GM04504 (cell line): Measurements from ENCODE around the gene PSPN.
"Not testable (repeated sequence)": the region's sequence is repeated elsewhere in the genome, so short reads cannot be mapped to it uniquely, and the experiment has no call there.

ENCODE experiments used
- DNase-seq: peaks from one replicate; pipeline ENCODE4 v3.0.0-alpha.2; 2012; ENCODE audit warnings: low read depth

Gene PSPN

DNA sequence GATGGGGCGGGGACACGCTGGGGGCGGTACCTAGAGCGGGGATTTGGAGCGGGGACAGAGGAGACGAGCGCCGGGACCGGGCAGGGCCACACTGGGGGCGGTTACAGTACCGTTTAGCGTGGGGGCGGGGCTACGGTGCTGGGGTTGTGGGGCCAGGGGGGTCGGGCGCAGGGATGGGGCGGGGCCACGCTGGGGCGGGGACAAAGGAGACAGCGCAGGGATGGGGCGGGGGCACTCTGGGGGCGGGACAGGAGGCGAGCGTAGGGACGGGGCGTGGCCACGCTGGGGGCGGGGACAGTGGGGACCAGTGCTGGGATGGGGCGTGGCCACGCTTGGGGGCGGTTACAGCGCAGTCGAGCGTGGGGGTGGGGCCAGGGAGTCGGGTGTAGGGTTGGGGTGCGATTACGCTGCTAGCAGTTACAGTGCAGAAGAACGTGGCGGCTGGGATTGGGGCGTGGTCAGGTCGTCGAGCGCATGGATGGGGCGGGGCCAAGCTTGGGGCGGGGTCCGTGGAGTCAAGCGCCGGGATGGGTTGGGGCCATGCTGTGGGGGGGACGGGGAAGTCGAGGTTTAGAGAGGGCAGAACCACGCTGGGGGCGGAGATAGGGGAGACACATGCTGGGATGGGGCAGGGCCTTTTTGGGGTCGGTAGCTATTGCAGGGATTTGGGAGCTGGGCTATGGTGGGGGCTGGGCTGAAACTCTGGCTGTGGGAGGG, 2.5 kb downstream of the PSPN start:
- DNase-seq, result peak; percentile 95

DNA sequence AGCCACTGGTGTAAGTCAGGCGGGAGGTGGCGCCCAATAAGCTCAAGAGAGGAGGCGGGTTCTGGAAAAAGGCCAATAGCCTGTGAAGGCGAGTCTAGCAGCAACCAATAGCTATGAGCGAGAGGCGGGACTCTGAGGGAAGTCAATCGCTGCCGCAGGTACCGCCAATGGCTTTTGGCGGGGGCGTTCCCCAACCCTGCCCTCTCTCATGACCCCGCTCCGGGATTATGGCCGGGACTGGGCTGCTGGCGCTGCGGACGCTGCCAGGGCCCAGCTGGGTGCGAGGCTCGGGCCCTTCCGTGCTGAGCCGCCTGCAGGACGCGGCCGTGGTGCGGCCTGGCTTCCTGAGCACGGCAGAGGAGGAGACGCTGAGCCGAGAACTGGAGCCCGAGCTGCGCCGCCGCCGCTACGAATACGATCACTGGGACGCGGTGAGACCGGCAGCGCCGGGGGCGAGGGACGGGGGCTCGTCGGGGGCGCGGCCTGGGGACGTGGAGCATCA, 3.1 kb downstream of the PSPN start, which contains the start of gene ALKBH7:
ALKBH7 (plus strand) TSS at position 201 of the 502 bp plus-strand sequence; CDS start at position 228, 27 bp downstream.
- peak; percentile 100 for DNase-seq

DNA sequence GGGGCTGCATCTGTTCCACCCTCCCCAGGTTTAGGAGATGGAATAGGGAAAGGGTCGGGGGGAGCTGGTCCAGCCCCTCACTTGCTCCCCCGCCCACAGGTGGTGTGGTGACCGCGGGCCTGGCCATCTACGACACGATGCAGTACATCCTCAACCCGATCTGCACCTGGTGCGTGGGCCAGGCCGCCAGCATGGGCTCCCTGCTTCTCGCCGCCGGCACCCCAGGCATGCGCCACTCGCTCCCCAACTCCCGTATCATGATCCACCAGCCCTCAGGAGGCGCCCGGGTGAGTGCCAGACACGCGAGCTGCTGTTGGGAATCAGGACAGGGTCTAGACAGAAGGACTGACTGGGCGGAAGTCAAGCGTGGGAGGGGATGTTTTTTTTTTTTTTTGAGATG, 11.4 kb downstream of the PSPN start:
- DNase-seq, result no peak

DNA sequence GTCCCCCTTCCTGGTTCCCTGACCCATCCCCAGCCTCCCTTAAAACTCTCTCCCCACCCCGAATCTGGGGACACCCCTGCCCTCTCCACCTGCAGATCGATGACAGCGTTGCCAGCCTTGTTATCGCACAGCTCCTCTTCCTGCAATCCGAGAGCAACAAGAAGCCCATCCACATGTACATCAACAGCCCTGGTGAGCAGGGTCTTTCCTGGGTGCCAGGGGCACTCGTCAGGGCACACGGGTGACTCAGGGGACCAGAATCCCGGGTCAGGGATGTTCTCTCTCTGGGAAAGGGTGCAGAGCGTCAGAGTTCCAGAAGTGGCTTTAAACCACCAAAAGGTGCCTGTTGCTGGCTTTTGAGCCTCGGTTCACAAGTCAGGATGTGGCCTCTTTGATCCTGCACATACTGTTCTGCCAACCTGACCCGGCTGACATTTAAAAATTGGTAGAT, 13.4 kb downstream of the PSPN start:
- DNase-seq, result no peak

DNA sequence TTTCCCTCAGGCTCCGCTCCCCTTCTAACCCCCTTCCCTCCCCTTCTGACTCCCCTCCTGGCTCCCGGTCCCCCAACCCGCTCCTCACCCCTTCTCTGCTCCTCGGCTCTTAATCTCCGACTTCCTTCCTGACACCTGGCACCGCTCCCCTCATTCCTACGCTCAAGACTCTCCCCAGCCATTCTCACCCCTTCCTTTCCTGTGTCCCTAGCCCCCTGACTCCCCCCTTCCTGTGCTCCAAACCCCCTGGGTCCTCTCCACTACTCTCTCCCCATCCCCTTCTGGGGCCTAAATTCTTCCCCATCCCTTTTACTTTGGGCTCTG, 13.7 kb downstream of the PSPN start:
- DNase-seq, result no peak

DNA sequence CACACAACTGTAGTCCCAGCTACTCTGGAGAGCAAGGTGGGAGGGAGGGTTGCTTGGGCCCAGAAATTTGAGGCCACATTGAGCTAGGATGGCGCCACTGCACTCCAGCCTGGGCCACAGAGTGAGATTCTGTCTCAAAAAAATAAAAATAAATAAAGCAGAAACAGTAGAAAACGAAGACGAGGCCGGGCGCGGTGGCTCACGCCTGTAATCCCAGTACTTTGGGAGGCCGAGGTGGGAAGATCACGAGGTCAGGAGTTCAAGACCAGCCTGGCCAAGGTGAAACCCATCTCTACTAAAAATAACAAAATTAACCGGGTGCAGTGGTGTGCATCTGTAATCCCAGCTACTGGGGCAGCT, 14.9 kb downstream of the PSPN start:
- not testable (repeated sequence) for DNase-seq

DNA sequence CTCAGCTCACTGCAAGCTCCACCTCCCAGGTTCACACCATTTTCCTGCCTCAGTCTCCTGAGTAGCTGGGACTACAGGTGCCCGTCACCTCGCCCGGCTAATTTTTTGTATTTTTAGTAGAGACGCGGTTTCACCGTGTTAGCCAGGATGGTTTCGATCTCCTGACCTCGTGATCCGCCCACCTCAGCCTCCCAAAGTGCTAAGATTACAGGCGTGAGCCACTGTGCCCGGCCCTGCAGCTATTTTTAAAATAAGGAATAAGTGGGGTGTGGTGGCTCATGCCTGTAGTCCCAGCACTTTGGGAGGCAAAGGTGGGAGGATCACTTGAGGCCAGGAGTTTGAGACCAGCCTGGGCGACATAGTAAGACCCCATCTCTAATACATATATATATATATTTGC, 15.3 kb downstream of the PSPN start:
- not testable (repeated sequence) for DNase-seq

DNA sequence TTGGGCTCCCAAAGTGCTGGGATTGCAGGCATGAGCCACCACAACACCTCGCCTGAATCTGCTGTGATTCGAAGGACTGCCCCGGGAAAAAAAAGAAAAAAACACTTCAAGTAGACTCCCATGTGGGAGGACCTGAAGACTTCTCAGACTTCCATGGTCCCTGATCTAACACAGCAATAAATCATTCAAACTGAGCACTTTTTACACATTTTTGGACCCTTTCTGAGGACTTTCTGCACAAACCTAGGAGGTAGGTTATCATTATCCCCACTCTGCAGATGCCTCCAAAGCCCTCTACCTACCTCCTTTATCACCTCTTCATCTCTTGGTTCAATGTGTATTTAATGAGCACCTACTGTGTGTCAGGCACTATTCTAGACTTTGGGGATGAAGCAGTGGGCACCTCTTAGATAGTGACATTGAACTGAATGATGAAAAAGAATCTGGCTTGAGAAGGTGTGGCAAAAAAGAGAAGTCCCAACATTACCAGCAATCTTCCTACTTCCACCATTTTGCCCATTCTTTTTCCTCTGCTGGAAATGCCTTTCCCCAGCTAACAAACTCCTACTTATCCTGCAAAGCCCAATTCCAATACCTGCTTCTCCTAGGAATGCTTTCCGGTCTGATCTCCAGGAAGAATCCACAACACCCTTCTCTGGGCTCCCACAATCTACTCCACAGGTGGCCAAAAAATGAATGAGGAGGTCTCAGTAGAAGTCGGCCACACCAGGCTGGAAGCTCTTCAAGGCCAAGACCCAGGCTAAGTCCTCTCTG, 16.0 kb downstream of the PSPN start:
- no peak for DNase-seq

DNA sequence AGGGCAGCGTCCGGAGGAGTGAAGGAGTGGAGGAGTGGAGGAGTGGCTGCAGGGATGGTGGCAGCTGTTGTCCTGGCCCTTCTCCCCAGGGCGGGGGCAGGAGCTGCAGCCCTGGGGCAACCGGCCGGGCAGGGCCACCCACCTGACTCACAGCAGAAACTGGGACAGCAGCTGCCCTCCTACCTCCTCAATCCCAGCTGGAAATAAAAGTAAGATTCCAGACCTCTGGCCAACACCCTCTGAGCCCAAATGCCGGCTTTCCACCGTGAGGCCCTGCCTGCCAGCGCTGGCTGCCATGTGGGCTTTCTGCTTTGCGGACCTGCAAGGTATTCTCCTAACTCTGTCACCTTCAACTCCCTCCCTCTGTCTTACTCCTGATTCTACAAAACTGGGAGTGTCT, 17.7 kb downstream of the PSPN start:
- DNase-seq, result no peak

DNA sequence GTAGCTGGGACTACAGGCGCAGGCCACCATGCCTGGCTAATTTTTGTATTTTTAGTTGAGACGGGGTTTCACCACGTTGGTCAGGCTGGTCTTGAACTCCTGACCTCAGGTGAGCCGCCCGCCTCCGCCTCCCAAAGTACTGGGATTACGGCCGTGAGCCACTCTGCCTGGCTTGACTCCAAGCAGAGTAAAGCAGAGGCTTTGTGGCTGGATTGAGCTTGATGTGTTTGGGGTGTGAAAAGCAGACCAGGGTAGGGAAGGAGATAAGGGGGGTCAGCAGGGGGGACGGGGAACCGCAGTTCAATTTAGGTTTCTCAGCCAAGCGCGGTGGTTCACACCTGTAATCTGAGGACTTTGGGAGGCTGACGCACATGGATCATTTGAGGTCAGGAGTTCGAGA, 18.6 kb downstream of the PSPN start:
- DNase-seq, result no peak

DNA sequence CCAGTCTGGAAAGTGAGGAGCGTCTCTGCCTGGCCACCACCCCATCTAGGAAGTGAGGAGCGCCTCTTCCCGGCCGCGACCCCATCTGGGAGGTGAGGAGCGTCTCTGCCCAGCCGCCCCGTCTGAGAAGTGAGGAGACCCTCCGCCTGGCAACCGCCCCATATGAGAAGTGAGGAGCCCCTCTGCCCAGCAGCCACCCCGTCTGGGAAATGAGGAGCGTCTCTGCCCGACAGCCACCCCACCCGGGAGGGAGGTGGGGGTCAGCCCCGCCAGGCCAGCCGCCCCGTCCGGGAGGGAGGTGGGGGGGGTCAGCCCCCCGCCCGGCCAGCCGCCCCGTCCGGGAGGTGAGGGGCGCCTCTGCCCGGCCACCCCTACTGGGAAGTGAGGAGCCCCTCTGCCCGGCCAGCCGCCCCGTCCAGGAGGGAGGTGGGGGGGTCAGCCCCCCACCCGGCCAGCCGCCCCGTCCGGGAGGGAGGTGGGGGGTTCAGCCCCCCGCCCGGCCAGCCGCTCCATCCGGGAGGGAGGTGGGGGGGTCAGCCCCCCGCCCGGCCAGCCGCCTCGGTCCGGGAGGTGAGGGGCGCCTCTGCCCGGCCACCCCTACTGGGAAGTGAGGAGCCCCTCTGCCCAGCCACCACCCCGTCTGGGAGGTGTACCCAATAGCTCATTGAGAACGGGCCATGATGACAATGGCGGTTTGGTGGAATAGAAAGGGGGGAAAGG, 20.3 kb downstream of the PSPN start:
- DNase-seq, result not testable (repeated sequence)

DNA sequence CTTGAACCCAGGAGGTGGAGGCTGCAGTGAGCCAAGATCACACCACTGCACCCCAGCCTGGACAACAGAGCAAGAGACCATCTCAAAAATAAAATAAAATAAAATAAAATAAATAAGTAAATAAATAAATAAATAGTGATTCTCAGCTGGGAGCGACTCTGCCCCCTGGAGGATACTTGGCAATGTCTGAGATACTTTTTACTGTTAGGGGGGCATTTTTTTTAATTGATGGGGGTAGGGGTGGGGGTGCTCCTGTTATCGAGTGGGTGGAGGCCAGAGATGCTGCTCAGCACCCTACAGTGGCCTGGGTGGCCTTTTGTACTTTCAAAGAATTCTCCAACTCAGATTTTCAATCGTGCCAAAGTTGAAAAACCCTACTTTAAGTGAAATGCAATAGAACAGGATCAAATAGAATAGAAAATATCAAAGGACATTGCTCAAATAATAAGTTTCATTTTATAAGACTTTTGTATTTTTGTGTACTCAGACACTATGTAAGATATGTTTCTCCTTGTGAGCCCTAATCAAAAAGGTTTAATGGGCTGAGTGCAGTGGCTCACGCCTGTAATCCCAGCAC, 21.5 kb downstream of the PSPN start:
- DNase-seq, result no peak

DNA sequence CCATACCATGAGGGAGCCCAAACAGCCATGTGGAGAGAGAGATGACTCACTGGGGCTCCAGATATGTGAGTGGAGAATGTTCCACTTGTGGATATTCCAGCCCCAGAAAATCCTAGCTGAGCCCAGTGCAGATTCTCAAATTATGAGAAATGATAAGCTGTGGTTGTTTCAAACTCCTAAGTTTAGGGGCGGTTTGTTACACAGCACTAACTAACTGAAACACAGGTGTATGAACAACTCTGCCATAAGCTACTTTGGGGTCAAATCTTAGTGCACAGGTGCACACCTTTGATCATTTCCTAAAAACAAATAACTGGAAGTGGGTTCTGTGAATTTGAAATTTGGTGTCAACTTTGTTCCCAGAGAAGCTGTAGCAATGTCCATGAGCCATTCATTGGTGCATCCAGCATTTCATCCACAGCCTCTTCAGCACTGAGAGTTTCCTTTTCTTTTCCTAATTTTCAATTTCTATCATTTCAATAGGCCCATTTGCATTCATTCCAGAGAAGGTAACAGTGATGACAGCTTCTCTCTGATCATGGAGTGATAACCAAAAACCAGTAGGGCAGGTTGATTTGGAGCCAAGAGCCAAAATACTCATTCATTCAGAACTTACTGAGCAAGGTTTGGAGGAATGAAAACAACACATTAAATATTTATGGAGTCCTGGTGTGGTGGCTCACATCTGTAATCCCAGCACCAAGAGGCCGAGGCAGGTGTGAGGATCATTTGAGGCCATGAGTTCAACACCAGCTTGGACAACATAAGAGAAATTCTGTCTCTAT, 23.2 kb downstream of the PSPN start:
- DNase-seq, result no peak

DNA sequence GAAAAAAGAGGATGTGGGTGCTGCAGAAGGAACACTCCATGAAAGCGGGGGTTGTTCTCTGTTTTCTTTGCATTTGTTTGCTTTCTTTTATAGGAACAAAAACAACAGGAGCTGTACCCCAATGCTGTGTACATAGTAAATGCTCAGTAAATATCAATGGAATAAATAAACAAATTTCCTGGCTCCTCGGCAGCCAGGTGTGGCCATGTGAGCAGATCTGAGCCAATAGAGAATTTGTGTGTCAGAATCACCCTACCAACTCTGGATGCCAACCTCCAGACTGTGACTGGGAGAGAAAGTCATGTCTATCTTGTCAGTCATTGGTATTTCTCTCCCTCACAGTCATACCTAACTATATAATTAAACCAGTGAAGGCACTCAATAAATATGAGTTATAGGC, 25.0 kb downstream of the PSPN start:
- no peak for DNase-seq

DNA sequence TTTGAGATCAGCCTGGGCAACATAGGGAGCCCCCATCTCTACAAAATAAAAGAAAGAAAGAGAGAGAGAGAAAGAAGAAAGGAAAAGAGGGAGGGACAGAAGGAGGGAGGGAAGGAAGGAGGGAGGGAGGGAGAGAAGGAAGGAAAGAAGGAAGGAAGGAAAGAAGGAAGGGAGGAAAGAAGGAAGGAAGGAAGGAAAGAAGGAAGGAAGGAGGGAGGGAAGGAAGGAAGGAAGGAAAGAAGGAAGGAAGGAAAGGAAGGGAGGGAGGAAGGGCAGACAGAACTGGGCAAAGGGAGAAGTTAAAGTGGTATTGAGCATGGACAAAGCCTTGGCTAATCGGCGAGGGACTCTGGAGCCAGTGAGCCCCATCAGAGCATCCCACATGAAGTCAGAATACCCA, 26.5 kb downstream of the PSPN start:
- not testable (repeated sequence) for DNase-seq

DNA sequence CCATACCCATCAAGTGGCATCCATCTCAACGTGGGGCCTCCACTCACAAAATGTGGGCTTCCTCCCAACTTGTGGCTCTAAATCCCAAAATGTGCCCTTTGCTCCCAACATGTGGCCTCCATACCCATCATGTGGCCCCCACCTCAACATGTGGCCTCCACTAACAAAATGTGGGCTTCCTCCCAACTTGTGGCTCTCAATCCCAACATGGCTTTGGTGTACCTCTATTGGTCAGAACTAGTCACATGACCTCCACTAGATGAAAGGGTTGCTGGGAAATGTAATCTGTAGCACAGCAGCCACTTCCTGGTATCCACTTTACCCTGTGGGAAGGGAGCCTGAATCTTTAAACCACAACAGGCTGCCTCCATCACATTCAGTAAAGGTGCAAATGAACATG, 32.3 kb downstream of the PSPN start:
- no peak for DNase-seq

DNA sequence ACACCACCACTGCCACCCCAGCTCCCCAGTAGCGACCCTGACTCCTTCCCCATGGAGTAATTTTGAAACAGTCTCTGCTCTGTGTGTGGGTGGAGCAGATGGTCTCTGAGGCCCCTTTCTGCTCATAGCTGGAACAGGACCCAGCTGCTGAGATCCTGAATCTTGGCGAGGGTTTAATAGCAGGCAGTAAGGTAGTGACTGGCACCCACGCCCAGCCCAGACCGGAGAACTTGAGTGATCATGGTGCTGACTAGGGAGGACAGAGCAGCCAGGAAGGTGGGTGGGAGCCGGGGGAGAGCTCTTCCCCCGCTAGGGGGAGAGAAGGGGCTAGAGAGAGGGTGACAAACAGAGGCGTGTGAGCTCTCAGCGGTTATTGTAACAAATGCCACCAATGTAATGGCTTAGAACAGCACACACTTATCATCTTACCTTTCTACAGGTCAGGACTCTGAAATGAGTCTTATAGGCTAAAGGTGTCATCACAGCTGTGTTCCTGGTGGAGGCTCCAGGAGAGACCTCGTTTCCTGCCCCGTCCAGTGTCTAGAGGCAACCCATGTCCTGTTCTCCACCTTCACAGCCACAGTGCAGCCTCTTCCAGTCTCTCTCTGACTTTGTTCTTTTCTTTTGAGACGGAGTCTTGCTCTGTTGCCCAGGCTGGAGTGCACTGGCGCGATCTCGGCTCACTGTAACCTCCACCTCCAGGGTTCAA, 35.1 kb downstream of the PSPN start:
- DNase-seq, result no peak

DNA sequence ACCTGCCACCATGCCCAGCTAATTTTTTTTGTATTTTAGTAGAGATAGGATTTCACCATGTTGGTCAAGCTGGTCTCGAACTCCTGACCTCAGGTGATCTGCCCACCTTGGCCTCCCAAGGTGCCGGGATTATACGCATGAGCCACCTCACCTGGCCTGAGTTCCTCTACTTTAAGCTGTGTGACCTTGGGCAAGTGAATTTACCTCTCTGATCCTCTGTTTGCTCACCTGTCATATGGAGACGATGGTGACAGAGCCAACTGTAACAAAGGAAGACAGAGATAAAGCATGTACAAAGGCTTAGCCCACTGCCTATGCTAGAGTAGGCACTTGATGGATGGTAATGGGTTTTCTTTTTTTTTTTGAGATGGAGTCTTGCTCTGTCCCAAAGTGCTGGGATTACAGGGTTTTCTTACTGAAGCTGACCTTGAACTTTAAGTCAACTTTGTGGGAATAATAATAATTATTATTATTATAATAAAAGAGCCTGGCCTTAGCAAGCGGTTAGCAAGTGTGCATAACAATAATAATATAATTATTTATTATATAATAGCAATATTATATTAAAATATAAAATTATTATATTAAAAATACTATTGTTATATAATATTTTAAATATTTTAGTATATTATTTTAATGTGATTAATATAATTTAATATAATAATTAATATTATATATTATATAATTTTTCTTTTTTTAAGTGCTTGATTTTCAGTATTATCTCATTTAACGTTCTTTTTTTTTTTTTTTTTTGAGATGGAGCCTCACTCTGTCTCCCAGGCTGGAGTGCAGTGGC, 41.0 kb downstream of the PSPN start:
- no peak for DNase-seq

DNA sequence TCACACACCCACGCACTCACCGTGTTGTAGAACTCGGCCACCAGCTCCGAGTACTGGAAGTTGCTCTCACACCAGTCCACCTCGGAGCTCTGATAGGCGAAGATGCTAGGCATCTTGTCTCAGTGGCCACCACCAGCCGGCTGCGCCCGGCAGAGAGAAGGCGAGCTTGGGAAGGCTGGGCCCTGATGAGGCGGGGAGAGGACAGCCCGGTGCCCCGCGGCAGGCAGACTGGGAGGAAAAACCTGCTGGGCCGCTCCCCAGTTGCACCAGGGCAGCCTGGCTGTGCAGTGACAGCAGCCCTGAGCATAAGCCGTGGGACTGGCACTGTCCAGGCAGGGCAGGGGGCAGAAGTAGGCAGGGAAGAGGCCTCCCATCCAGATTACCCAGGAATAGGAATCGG, 42.3 kb downstream of the PSPN start, which contains the start of gene ACER1:
ACER1 (minus strand) TSS at position 174 of the 400 bp plus-strand sequence; CDS start at position 113, 61 bp downstream.
- no peak for DNase-seq

DNA sequence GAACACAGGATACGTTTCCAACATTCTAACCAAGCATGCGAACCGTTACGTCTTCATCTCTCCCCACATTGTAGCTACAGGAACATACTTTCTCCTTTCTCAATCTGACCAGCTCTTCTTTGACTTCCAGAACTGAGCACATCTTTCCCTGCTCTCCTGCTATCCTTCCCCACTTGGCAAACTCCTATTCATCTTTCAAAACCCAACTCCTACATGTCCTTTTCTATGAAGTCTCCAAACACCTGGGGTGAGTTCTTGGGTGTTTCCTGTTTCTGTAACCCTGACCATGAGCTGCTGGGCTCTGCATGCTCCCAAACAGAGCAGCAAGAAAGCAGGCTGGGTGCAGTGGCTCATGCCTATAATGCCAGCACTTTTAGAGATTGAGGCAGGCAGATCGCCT, 48.9 kb downstream of the PSPN start:
- DNase-seq, result no peak
